Fibroblast of mammary gland (primary cell): ENCODE data around the gene XIRP1.

ENCODE experiments used
- DNase-seq: peaks from one replicate; pipeline ENCODE4 v3.0.0-alpha.2; 2010; ENCODE audit warnings: low read depth
- H3K4me3 ChIP-seq: 2 replicates; pipeline ENCODE4 v1.5.1; 2011; ENCODE audit warnings: low read depth, mild to moderate bottlenecking, low read length, moderate library complexity; ENCODE audit not compliant: control insufficient read depth
- TF ChIP-seq, protein P1 (sequence below): conservative IDR thresholded peaks from 2 replicates; pipeline ENCODE4 v1.5.1; 2011; ENCODE audit warnings: low read depth, low read length, inconsistent platforms; ENCODE audit not compliant: control insufficient read depth, insufficient read depth

Gene XIRP1

DNA sequence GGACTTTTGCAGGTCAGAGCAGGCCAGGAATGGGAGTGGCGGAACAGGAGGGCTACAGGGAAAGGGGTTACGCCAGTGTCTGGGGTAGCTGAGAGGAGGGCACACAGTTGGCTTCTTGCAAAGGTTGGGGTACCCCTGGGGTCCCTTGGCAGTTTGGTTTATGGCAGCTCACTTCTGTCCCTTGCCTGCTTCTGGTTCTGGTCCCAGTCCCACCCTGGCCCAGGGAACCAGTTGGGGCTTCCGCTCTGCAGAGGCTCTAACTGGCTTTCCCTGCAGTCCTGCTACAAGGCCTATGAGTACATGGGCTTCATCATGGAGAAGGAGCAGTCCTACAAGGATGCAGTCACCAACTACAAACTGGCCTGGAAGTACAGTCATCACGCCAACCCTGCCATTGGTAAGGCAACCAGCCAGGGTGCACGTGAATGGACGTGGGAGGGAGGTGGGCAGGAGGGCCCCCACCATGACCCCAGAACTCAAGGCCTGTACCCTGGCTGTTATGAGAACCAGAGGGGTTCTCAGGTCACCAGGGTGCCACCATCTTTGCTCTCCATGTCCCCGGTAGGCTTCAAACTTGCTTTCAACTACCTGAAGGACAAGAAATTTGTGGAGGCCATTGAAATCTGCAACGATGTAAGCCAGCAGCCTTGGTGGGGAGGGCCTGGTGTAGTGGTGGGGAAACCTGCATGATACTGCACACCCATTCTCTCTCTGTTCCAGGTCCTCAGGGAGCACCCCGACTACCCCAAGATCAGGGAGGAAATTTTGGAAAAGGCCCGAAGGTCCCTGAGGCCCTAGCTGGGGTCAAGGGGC is 54.2 kb downstream of the XIRP1 start:
- no peak overlapping the region for H3K4me3 ChIP-seq
- DNase-seq = no peak
- TF ChIP-seq, protein P1, sequence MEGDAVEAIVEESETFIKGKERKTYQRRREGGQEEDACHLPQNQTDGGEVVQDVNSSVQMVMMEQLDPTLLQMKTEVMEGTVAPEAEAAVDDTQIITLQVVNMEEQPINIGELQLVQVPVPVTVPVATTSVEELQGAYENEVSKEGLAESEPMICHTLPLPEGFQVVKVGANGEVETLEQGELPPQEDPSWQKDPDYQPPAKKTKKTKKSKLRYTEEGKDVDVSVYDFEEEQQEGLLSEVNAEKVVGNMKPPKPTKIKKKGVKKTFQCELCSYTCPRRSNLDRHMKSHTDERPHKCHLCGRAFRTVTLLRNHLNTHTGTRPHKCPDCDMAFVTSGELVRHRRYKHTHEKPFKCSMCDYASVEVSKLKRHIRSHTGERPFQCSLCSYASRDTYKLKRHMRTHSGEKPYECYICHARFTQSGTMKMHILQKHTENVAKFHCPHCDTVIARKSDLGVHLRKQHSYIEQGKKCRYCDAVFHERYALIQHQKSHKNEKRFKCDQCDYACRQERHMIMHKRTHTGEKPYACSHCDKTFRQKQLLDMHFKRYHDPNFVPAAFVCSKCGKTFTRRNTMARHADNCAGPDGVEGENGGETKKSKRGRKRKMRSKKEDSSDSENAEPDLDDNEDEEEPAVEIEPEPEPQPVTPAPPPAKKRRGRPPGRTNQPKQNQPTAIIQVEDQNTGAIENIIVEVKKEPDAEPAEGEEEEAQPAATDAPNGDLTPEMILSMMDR = no peak

GRCh38 chr3:39137435-39137936 is 54.9 kb downstream of the XIRP1 start:
- H3K4me3 ChIP-seq = no peak overlapping the region
- no peak for DNase-seq
- TF ChIP-seq, protein P1 = no peak

GRCh38 chr3:39136533-39137434 is 55.6 kb downstream of the XIRP1 start:
- DNase-seq = no peak
- TF ChIP-seq, protein P1 = no peak

DNA sequence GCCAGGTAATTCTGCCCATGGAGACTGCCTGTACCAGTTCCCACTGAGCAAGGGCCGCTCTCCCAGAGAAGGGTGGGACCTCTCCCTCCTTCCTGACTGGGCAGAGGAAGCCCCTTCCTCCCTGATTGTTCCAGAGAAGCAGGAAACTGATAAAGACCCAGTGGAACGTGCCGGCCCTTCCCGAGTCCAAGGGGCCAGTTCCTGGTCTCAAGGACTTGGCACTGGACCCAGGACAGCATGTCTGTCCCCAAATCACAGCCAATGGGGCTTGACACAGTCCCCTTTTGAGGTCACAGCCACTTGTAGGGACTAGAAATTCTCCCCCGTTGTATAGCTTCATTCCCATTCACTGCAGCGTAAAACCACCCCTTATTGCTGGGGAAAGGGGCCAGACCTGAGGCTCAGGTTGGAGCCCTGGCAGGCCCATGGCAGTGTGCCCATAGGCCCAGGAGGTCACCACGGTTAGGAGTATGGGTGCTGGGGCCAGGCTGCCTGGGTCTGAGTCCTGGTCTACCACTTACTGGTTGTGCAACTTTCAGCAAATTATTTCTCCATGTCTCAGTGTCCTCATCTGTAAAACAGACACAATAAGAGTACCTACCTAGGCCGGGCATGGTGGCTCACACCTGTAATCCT is 57.1 kb downstream of the XIRP1 start:
- no peak overlapping the region for H3K4me3 ChIP-seq
- TF ChIP-seq, protein P1 = no peak
- no peak for DNase-seq

More at GRCh38 chr3:39136533-39137434, 55.6 kb downstream of the XIRP1 start:
- H3K4me3 ChIP-seq = no peak overlapping the region

DNA sequence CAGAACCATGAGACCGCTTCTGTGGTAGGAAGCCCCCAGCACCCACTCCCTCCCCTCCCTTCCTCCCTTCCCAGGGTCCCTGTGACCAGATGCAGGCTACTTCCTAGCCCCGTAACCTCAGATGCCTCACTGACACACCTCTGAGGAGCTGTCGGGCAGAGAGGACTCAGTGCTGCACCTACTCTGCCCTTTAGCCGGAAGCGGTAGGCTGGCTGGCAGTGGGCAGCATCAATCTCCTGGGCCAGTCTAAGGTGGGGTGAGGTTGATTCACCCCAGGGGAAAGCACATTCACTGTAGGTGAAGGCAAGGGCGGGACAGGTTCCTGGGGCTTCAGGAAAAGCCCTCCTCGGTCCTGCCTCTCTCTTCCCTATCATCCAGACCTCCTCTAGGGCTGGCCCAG is 58.1 kb downstream of the XIRP1 start:
- TF ChIP-seq, protein P1 = no peak
- DNase-seq = no peak

GRCh38 chr3:39133822-39134221 is 58.6 kb downstream of the XIRP1 start:
- no peak overlapping the region for H3K4me3 ChIP-seq
- no peak for DNase-seq
- TF ChIP-seq, protein P1 = no peak

More for the DNA sequence above, 58.1 kb downstream of the XIRP1 start:
- no peak overlapping the region for H3K4me3 ChIP-seq
